Kidney (tissue), 14 donors: Measurements from ENCODE around the gene PIWIL4. TPM values are rescaled to one million over a fixed set of nuclear protein-coding genes. Genes with fewer than 3 reads are reported as not detected.

Experiments
- DNase-seq, 5 donors: peaks; one replicate each; pipeline ENCODE4 v3.0.0-alpha.2; 2013 to 2020
- FAIRE-seq: peaks from 2 replicates; lab custom pipeline; 2012; peaks lifted over from hg19 to GRCh38; lab: Jason Lieb, UNC
- H3K27ac ChIP-seq, 2 donors: one replicate each; pipeline ENCODE4 v1.7.0; 2013; ENCODE audit warnings: low read depth in 2 of 2, low read length in 2 of 2, inconsistent platforms in 1 of 2
- H3K27me3 ChIP-seq: one replicate; pipeline ENCODE4 v1.7.1; 2013; ENCODE audit warnings: low read length, inconsistent platforms; ENCODE audit not compliant: control insufficient read depth, insufficient read depth
- H3K36me3 ChIP-seq, 3 donors: one replicate each; pipeline versions ENCODE4 v1.7.0 to v1.7.1; 2013; ENCODE audit warnings: low read length in 3 of 3, control low read depth in 1 of 3, inconsistent platforms in 1 of 3; ENCODE audit not compliant: insufficient read depth in 3 of 3, control insufficient read depth in 2 of 3
- H3K4me1 ChIP-seq, 3 donors: one replicate each; pipeline versions ENCODE4 v1.7.0 to v1.7.1; 2013; ENCODE audit warnings: low read length in 3 of 3, inconsistent platforms in 1 of 3, low read depth in 1 of 3; ENCODE audit not compliant: control insufficient read depth in 2 of 3, insufficient read depth in 2 of 3
- H3K4me3 ChIP-seq, 3 donors: one replicate each; pipeline versions ENCODE4 v1.7.0 to v1.8.1; 2013; ENCODE audit warnings: low read length in 3 of 3, control low read depth in 1 of 3, inconsistent platforms in 1 of 3
- H3K9ac ChIP-seq, 3 donors: one replicate each; pipeline versions ENCODE4 v1.7.0 to v1.7.1; 2013; ENCODE audit warnings: low read length in 3 of 3, control low read depth in 1 of 3, inconsistent platforms in 1 of 3
- H3K9me3 ChIP-seq, 3 donors: one replicate each; pipeline versions ENCODE4 v1.7.0 to v1.7.1; 2013; ENCODE audit warnings: low read length in 3 of 3, control low read depth in 1 of 3, inconsistent platforms in 1 of 3; ENCODE audit not compliant: control insufficient read depth in 2 of 3, insufficient read depth in 1 of 3
- CTCF ChIP-seq: IDR thresholded peaks from 3 replicates; pipeline ENCODE4 v1.5.1; 2012; ENCODE audit warnings: mild to moderate bottlenecking, moderate library complexity, borderline replicate concordance; ENCODE audit not compliant: insufficient read depth; ENCODE audit errors: extremely low read depth
- intact Hi-C: fragments of 100-400 bp; cut with DNase I; formaldehyde crosslinking; loops from one replicate; pipeline ENCODE4 v1.11.1; 2022
- polyA plus RNA-seq: library from polyadenylated mRNA; stranded (reverse); fragments of 350-450 nt; fragmentation: Illumina TruSeq; extraction: RNeasy Lipid Tissue Mini Kit (QIAGEN cat#74804); gene quantifications from one replicate; pipeline ENCODE4 v1.2.3, GENCODE V29; 2014; ENCODE audit warnings: low read depth, low replicate concordance; ENCODE audit not compliant: insufficient read depth
- total RNA-seq: library from RNA; stranded (reverse); fragmentation: NEBNext Ultra II Directional; extraction: Animal tissue kit (Norgen Biotek cat#: 25700); gene quantifications from one replicate; pipeline ENCODE4 v1.2.1, GENCODE V29; 2021
- donor health status: control.
- donor health status: control.
- donor health status: control.
- donor health status: control.
- donor health status: control.
- donor health status: DM: yes; HTN: yes; CAD: no.
- donor health status: Normal renal cell carcinoma (clear cell type).

The PIWIL4 gene
- total and polyA plus RNA-seq, 2 donors from 2014 or later, result 2.6 to 6.0 TPM

GRCh38 chr11:94577841-94578240 is 10.7 kb downstream of the PIWIL4 start:
- FAIRE-seq, result no peak

GRCh38 chr11:94581926-94582325 is 14.8 kb downstream of the PIWIL4 start:
- no peak for FAIRE-seq
- no peak for DNase-seq
- Histone ChIP-seq H3K4me1 (peaks cover 0 to 4% (median 0%) of the 10 kb centered on the region in 3 donors), H3K27ac (no peak overlapping the region), H3K9me3 (no peaks in the 10 kb centered on the region), H3K4me3 (no peak overlapping the region), H3K27me3 (no peaks in the 10 kb centered on the region), H3K9ac (no peak overlapping the region), H3K36me3 (no peaks in the 10 kb centered on the region)
- intact Hi-C loops, result no loop called here
- no peak for TF ChIP-seq CTCF

More at GRCh38 chr11:94577841-94578240, 10.7 kb downstream of the PIWIL4 start:
- H3K27ac ChIP-seq, result no peak overlapping the region
- no peaks in the 10 kb centered on the region for H3K4me1 ChIP-seq
- intact Hi-C loops, result no loop called here
- no peaks in the 10 kb centered on the region for H3K27me3 ChIP-seq
- TF ChIP-seq CTCF, result no peak
- DNase-seq, result no peak
- no peak overlapping the region for H3K9ac ChIP-seq
- H3K9me3 ChIP-seq, result no peaks in the 10 kb centered on the region
- no peaks in the 10 kb centered on the region for H3K36me3 ChIP-seq
- no peak overlapping the region for H3K4me3 ChIP-seq

GRCh38 chr11:94583213-94583865 is 16.2 kb downstream of the PIWIL4 start:
- FAIRE-seq (no peak), DNase-seq (no peak)
- Histone ChIP-seq H3K27ac (no peak overlapping the region), H3K9ac (no peak overlapping the region), H3K27me3 (no peaks in the 10 kb centered on the region), H3K36me3 (no peaks in the 10 kb centered on the region), H3K4me1 (peaks cover 0 to 4% (median 0%) of the 10 kb centered on the region in 3 donors), H3K4me3 (no peak overlapping the region), H3K9me3 (no peaks in the 10 kb centered on the region)
- intact Hi-C loops, result no loop called here
- TF ChIP-seq CTCF, result no peak
